ENCODE data around the gene VAMP8. TPM values are rescaled to one million over a fixed set of nuclear protein-coding genes. Genes with fewer than 3 reads are reported as not detected.

Gene VAMP8
- total and polyA plus RNA-seq, 2 of the 8 experiments (the other 6 are each of a cell fraction or from before 2014, with no cell fraction given), result 34.4 to 69.7 TPM

- Histone ChIP-seq H4K20me1 (replicated peaks in 1 of 2; ENCODE audit: control insufficient read depth in 1 of 2, insufficient read depth in 2 of 2, low read length in 2 of 2) (no peaks in the 10 kb centered on the region), H3K23ac (ENCODE audit: insufficient read length) (no peak overlapping the region), H3K27ac (ENCODE audit: low read depth, low read length) (no peak overlapping the region), H3K23me2 (ENCODE audit: low read depth, low read length) (peaks cover 5% of the 10 kb centered on the region; the same call in 1 of the 2 replicates), H2AFZ (ENCODE audit: low read length) (peak overlapping the region; percentile 66), H4K5ac (ENCODE audit: insufficient read length, low read depth, low read length) (no peak overlapping the region), H3K4me2 (ENCODE audit: insufficient read depth in 1 of 2, low read depth in 2 of 2, low read length in 2 of 2) (peak overlapping the region; percentile 67 to 89), H3K14ac (ENCODE audit: insufficient read length) (no peak overlapping the region), H3K18ac (ENCODE audit: extremely low read depth, low read length) (no peak overlapping the region), H2BK20ac (ENCODE audit: low read length) (no peak overlapping the region), H3K9ac (replicated peaks in 1 of 4; ENCODE audit: extremely low read depth in 1 of 4, low read depth in 3 of 4, low read length in 3 of 4) (0 out of 7 replicates have a peak overlapping the region, but pooled peaks of 1 of the 4 experiments have one; percentile 19), H4K8ac (ENCODE audit: extremely low read depth, insufficient read depth, low read length) (no peak overlapping the region), H3K79me1 (ENCODE audit: low read depth, low read length) (no peaks in the 10 kb centered on the region; the same call in 1 of the 2 replicates), H2BK12ac (ENCODE audit: low read depth, low read length) (no peak overlapping the region; the same call in 1 of the 2 replicates), H3K9me3 (ENCODE audit: insufficient read depth in 2 of 2, low read depth in 1 of 2, low read length in 1 of 2) (no peaks in the 10 kb centered on the region), H3K4me1 (replicated peaks in 1 of 4; ENCODE audit: control insufficient read depth in 3 of 4, insufficient read depth in 4 of 4, low read length in 3 of 4) (peaks cover 0 to 11% (median 3%) of the 10 kb centered on the region in 4 experiments; a peak in 4 of 7 replicates), H2AK5ac (ENCODE audit: low read depth, low read length) (no peak overlapping the region), H3K36me3 (ENCODE audit: control insufficient read depth in 2 of 4, insufficient read depth in 4 of 4, low read length in 3 of 4) (no peaks in the 10 kb centered on the region), H2BK15ac (ENCODE audit: low read length) (peak overlapping the region; percentile 65; the same call in 1 of the 2 replicates), H2BK5ac (ENCODE audit: low read depth, low read length) (peak overlapping the region; percentile 19; the same call in 1 of the 2 replicates), H3K4ac (replicated peaks; ENCODE audit: insufficient read length, low read depth, low read length) (no peak overlapping the region), H4K91ac (replicated peaks; ENCODE audit: insufficient read length, low read length) (no peak overlapping the region), H3K56ac (replicated peaks; ENCODE audit: insufficient read length, low read depth, low read length) (no peak overlapping the region), H3K79me2 (ENCODE audit: control insufficient read depth in 1 of 2, insufficient read depth in 2 of 2, low read length in 2 of 2) (no peaks in the 10 kb centered on the region), H2BK120ac (replicated peaks; ENCODE audit: low read depth, low read length) (no peak overlapping the region), H3K27me3 (replicated peaks in 1 of 4; ENCODE audit: control insufficient read depth in 3 of 4, extremely low read depth in 1 of 4, insufficient read depth in 3 of 4, low read length in 3 of 4) (peaks cover 8 to 34% (median 21%) of the 10 kb centered on the region in 4 experiments; a peak in 6 of 7 replicates), H3K4me3 (ENCODE audit: extremely low read depth in 1 of 4, insufficient read depth in 2 of 4, low read depth in 3 of 4, low read length in 4 of 4) (peak overlapping the region; percentile 23 to 64 (median 52))
- POLR2A ChIA-PET (ENCODE audit: partially characterized antibody), result interaction anchor here (1.0 to 2.0 kb wide), 6 partner anchors 9 to 27 kb away, joined by 3 to 15 read pairs (median 4); partner anchors contain the start of genes C2orf68, GGCX, RNF181 and TMEM150A
- CTCF ChIA-PET (ENCODE audit: partially characterized antibody), result interaction anchor here (0.6 to 1.5 kb wide), 4 partner anchors 9 to 414 kb away, joined by 3 to 5 read pairs (median 4); no protein-coding TSS in a partner anchor
- FAIRE-seq, result no peak
- WGBS, 2 experiments (ENCODE audit: extremely low coverage in 1 of 2, insufficient coverage in 1 of 2, insufficient read length in 1 of 2, insufficient replicate concordance in 2 of 2, low coverage in 1 of 2, low lambda C conversion rate in 2 of 2, missing lambda C conversion rate in 1 of 2), result 60% methylated on average over 9 of the region's 9 CpGs; no CpG with 5 or more reads in 1 of the 2 experiments
- DNase-seq (ENCODE audit: low read depth in 1 of 2, low spot score in 2 of 2), result no peak
- no peak for TF ChIP-seq FOSL1 (IDR thresholded peaks at IDR 0.05; ENCODE audit: insufficient read depth, low read depth, low read length)
- no peak for TF ChIP-seq HDAC2 (IDR thresholded peaks at IDR 0.05; ENCODE audit: borderline replicate concordance in 1 of 2, low read depth in 2 of 2, low read length in 2 of 2)
- no peak for TF ChIP-seq TAF1 (IDR thresholded peaks at IDR 0.05; ENCODE audit: low read depth, low read length)
- no peak for TF ChIP-seq CHD1 (IDR thresholded peaks at IDR 0.05; ENCODE audit: low read depth, low read length)
- TF ChIP-seq POLR2AphosphoS5 (IDR thresholded peaks at IDR 0.05; ENCODE audit: low read depth, low read length), result no peak
- no peak for TF ChIP-seq SP4 (IDR thresholded peaks at IDR 0.05; ENCODE audit: low read length)
- TF ChIP-seq SRF (IDR thresholded peaks at IDR 0.05; ENCODE audit: low read depth, low read length), result no peak
- TF ChIP-seq BACH1 (IDR thresholded peaks at IDR 0.05; ENCODE audit: low read length), result no peak
- no peak for TF ChIP-seq BCL11A (IDR thresholded peaks at IDR 0.05; ENCODE audit: low read depth in 2 of 2, low read length in 2 of 2)
- TF ChIP-seq CREB1 (IDR thresholded peaks at IDR 0.05), result no peak
Measured at GRCh38 chr2:85584857-85585780, 7.7 kb downstream of the VAMP8 start.

Measured in H1 (cell line).